ENCODE results near the gene RHOT2. TPM values are rescaled to one million over a fixed set of nuclear protein-coding genes. Genes with fewer than 3 reads are reported as not detected.

The RHOT2 gene
- total RNA-seq, 1 donor from 2014 or later = 25.4 TPM

DNA sequence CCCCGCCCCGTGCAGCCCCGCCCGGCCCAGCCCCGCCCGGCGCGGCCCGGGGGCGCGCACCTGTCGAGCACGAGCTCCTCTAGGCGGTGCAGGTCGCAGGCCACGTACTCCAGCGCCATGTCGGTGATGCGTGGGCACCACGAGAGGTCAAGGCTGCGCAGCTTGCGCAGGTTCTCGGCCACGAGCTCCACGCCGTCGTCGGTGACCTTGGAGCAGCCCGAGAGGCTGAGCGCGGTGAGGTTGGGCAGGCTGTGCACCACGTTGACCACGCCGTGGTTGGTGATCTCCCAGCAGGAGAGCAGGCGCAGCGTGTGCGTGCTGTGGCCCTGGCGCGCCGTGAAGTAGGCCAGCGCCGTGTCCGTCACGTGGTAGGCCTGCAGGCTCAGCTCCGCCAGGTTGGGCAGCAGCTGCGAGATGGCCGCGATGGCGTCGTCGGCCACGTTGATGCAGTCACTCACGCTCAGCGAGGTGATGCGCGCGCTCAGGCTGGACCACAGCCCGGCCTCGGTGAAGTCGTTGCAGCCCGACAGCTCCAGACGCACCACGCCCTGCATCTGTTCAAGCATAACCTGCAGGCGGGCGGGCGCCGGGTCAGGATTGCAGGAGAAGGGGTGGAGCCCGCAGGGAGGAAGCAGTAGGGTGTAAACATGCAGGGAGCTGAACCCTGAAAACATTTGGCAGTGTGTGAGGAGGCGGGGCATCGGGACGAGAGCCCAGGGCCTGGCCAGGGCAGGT, 27.6 kb downstream of the RHOT2 start:
- peak in 1 of 2 donors; percentile 20 for DNase-seq (ENCODE audit: low read depth in 2 of 2)

DNA sequence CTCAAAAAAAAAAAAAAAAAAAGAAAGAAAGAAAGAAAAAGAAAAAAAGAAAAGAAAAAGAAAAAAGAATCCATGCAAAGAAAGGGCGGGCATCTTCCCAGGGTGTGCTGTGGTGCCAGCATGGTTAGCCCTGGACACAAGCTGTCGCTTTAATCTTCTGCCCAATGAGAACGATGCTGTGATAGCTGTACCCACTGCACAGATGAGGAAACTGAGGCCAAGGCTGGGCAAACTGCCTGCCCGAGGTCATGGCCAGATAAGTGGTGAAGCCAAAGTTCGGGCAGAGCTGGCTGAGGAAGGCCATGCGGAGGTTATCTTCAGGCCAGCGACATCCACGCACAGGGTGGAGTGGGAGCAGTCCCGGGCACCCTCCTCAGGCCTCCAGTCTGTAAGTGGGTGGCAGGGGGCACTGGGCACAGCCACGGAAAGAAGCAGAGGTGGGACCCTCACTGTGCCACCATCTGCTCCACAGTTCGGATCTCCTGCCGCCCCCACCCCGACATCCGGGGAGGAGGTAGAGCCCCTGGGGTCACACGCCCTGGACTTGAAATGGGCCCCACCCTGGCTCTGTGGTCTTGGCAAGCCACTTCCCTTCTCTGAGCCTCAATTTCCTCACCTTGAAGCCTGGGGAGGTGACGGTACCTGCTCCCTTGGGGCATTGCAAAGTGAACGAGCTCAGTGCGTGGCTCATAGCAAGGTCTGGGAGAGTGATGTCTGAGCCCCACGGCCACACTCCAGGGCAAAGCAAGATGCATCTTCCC, 31.2 kb downstream of the RHOT2 start:
- no peak for DNase-seq (ENCODE audit: low read depth in 2 of 2)

DNA sequence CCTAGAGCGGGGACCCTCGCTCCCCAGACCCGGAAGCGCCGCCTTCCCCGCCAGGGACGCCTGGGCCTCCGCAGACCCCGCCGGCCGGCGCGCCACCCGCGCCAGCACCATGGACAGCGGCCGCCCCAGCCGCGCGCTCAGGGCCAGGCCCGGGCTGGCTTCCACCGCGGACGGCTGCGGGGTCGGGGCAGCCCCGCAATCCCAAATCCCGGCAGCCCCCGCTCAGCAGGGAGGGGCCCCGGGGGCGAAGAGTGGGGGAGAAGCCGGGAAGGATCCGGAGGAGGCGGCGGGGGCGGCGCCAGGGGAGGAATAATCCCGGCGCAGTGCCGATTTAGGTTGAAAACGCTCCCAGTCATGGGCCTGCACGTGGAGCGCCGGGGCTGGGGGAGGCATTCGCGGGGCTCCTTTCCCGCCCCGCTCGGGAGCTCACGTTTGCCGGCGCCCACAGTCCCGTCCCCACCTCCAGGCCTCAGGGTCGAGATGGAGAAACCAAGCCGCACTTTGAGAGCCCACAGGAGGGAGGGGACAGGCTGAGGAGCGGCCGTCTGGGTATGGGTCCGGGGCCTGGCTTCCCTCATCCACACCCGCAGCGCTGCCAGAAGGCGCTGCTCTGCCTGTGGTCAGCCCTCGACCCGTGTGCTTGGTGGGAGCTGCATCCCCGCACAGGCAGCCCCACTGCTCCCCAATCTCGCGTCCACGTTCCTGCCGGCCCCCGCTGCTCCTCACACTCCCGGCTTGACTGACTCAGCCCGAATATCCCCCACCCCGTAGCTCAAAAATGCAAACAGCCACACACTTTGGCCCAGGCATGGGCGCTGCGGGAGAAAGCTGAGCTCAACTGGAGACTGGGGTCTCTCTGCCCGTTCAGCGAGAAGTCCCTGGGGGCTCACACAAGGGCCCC, 33.0 kb downstream of the RHOT2 start:
- peak in 1 of 2 donors; percentile 40 for DNase-seq (ENCODE audit: low read depth in 2 of 2)

DNA sequence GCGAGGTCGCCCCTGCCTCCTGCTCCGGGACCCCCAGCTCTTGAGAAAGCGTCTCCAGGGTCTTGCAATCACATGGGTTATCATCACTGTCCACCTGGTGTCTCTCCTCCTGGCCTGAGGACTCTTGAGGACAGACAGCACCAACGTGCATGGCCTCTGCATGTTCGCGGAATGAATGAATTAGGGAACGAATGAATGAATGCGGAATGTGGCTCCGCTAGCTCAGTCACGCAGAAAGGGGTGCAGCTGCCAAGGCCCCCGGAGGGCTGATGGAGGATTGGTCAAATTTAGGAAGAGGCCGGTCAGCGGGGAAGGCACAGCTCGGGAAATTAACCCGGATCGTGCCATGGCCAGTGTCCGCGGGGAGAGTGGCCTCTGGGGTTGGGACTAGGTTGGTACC, 34.4 kb downstream of the RHOT2 start:
- DNase-seq (ENCODE audit: low read depth in 2 of 2) = no peak

DNA sequence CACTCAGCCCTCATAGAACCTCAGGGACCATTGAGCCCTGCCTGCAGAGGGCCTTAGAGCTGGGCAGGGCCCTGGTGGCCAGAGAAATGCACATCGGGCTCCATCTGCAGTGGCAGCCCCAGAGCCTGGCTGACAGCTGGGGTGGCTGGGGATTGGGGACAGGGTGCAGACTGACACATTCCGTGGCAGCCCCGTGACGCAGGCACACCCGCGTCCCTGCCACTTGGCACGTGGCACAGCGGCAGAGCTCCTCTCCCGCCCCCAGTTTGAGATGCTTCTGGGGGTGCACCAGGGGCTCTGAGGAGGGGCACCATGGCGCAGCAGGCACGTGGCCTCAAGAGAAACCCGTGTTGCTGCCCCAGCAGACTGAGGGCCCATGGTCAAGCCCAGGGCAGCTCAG, 35.5 kb downstream of the RHOT2 start:
- DNase-seq (ENCODE audit: low read depth in 2 of 2) = no peak

DNA sequence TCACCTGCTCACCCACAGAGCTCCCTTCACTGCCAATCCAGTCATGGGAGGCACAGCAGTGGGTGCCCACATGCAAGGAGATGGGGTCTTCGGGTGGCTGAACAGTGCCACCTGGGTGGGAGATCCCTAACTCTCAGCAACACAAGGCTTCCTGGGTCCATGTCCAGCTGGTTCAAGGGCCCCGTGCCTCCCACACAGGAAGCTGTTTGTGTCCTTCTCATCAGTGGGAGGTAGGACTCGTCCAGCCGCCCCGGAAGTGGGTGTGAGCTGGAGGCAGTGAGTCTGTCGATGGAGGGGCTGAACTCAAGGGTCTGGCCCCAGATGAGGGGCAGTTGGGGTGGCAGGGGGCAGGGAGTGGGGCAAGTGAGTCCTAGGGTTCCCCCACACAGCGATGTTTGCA, 36.1 kb downstream of the RHOT2 start:
- no peak for DNase-seq (ENCODE audit: low read depth in 2 of 2)

DNA sequence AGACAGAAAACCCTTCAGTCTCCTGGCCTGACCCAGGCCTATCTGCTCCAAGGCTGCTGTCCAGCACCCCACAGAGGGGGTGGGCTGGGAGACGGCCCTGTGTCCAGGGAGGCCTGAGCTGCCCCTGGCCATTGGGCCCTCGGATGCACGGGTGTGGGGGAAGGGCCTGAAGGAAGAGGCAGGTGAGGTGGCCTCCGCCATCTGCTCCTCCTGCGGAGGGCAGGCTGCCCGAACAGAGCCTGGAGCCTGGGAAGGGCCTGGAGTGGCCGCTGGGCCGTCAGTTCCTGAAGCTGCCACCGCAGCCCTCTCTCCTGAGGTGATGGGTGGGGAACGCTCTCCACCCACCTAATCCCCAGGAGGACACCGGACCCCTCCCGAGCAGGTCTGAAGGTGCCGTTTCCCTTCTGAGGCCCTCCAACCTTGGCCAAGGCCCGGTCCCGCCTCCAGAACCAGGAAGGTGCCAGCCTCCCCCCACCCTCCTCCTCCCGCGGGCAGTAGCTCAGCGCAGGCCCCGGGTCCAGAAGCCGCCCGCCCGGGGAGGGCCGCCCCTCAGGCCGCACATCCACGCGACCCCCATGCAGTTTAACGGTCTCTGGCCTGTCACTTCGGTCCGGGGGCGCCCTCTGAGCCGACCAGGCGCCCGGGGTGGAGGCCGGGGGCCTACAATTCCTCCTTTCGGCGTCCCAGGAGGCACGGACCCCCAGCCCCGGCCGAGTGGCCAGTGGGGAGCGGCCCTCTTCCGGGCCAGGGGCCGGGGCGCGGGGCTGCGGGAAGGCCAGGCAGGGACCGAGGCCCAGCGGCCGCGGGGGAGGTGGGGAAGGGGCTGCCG, 36.8 kb downstream of the RHOT2 start:
- DNase-seq (ENCODE audit: low read depth in 2 of 2) = no peak

DNA sequence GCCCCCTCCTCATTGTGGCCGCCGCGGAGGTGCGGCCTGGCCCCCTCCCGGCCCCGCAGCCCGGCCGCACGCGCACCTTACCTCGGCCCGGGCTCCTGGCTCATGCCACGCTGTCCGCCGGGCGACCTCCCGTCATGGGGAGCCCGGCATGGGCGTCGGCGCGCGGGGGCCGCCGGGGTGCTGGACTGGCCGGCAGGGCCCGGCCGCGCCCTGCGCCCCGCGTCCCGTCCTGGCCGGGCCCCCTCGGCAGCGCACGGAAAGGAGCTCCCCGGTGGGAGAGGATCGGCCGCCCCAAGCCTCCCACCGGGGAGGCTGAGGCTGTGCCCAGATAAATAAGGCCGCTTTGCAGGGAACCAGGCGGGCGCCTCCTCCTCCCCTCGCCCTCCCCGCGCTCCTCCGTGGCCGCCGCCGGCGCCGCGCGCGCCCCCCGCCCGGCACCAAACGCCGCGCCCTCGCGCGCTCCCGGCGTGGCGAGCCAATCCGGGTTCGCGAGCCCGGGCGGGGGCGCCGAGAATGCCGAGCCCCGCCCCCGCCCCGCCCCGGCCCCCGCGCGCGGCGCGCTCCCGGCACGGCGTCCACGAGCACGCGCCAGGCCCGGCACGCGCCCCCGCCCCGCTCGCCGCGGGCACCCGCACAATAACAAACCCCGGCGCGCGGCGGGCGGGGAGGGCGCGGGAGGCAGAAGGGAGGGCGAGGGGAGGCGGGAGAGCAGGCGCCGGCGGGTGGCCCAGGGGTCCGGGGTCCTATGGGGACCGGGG, 37.7 kb downstream of the RHOT2 start, which contains the start of gene FBXL16:
Gene FBXL16, minus strand, starts transcription at position 371 of the 758 bp plus-strand sequence. CDS start 8,396 bp downstream, outside the sequence.
- peak in 1 of 2 donors; percentile 16 for DNase-seq (ENCODE audit: low read depth in 2 of 2)

DNA sequence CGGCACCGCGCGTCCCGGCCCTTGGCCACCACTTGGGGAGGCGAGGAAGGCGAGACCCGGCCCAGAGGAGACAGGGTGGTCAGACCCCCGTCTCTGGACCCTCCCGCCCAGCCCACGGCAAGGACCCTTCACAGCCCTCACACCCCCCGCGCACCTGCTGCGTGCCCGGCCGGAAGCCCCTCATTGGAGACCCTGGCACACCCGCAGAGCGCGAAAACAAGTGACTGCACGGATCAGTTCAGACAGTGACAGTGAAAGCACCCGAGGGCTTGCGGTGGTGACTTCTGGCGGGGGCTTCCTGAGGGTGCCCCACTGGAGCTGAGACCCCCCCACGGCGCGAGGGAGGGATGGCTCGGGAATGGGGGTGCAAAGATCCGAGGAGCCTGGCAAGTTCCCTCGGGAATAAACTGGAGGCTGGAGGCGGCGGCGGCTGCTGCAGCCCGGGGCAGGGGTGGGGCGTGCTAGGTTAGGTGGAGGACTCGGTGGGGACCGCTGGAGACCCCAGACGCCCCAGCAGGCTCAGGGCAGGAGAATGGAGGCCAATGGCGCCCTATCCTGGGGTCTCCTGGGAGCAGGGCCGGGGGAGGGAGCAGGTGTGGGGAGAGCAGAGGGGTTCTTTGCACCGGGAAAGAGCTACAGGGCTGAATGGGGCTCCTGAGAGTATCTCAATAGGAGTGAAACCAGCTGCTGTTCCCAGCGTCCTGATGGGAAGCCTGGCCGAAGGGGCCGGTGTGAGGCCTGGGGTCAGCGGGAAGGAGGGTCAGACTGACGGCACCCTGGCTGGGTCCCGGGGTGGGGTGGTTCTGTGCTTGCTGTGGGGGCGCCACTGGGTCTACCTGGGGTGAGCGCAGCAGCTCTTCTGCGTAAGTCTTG, 38.5 kb downstream of the RHOT2 start:
- no peak for DNase-seq (ENCODE audit: low read depth in 2 of 2)

DNA sequence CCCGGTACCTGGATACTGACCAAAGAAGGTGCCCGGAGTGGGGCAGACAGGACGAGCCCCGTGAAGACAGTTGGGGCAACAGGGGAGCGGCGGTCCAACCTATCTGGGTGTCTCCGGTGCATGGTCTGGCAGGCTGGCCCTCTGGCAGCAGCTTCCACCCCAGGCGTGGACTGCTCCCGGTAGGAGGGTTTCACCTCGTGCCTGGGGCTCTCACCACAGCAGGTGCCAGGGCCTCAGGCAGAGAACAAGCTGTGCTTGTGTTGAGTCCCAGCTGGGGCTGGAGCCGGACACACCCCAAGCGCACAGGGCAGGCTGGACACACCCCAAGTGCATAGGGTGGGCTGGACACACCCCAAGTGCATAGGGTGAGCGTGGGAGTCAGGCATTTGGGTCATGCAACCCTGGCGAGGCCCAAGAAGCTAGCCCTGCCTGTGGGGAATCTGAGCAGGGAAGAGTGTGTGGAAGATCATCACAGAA, 39.2 kb downstream of the RHOT2 start:
- no peak for DNase-seq (ENCODE audit: low read depth in 2 of 2)

DNA sequence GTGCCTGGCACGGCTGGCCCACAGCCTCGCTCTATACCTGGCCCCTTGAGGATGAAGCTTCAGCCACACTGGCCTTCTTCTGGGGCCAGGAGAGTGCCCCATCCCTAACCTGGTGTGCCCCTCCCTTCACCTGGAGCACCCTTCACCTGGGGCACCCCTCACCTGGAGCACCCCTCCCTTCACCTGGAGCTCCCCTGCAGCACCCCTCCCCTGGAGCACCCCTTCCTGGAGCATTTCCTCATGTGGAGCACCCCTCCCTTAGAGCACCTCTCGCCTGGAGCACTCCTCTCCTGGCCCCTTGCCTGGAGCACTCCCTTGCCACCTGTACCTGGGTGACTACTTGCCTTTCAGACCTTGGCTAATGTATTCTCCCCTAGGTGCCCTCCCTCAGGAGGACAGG, 40.1 kb downstream of the RHOT2 start:
- no peak for DNase-seq (ENCODE audit: low read depth in 2 of 2)

DNA sequence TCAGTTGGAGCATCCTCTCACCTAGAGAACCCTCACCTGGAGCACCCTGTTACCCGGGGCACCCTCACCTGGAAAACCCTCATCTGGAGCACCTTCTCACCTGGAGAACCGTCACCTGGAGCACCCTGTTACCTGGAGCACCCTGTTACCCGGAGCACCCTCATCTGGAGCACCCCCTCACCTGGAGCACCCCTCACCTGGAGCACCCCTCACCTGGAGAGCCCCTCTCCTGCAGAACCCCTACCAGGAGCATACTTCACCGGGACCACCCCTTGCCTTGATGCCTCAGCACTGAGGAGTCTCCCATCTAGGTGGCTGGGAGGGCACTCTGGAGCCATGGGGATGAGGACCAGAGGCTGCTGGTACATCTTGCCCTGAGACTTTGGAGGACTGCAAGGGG, 41.0 kb downstream of the RHOT2 start:
- DNase-seq (ENCODE audit: low read depth in 2 of 2) = no peak

DNA sequence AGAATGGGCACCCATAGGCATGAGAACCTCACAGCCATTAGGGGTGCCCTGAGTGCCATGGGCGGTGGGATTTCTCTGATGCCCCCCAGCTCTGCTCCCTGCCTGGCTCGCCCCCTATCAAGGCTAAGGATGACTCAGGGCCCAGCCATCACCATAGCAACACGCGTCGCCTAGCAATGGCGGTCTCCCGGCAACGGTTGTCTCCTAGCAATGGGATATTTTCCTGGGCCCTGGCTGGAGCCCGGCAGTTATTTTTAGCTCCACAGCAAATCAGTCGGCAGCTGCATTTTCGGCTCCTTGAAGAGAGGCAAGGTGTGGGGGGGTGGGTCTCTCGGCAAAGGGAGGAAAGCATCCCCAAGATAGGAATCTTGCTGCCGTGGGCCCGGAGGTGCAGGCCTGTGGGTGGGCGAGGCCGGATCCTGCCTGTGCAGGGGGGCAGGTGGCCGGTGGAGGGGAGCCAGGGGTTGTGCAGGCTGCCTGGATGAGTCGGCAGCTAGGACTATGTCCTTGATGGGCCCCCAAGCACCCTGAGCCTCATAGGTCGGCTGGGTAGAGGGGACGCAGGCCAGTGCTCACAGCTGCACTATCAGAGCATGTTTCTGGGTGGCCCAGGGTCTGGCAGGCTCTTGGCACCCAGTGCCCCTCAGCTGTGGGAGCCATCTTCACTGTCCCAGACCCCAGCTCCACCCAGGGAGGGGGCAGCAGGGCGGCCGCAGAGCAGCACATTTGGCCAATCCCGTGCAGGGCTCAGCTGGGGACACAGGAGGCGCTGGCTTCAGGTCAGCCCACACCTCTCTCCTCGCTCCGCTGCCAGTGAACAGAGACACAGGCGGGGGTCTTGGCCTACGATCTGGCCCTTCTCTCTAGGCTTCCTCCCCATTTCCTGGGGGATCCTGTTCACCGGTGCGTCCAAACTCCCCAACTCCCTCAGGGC, 41.9 kb downstream of the RHOT2 start:
- peak; percentile 46 to 69 for DNase-seq (ENCODE audit: low read depth in 2 of 2)

DNA sequence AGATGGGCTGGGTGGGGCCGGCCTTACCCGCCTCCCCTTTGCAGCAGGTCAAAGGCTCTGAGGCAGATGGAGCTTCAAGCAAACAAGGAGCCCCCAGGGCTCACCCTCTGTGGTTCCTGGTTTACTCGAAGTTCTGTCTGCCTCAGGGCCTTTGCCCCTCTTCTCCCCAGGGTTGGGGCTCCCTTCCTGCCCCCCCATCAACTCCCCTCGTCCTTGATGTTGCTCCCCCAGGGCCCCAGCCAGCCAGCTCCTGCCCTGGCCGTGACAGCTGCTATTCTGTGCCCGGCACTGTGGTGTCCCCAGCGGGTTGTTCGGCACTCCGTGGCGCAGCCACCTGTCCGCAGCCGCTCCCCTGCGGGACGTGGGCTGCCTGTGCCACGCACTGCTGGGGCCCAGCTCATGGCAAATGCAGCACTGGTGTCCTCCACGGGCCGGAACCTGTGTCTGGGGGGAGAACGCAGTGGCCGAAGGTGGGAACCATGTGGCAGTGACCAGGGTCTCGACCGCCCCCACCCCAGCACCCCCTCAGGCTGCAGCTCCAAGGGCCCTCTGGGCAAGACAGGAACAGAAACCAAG, 42.7 kb downstream of the RHOT2 start:
- no peak for DNase-seq (ENCODE audit: low read depth in 2 of 2)

DNA sequence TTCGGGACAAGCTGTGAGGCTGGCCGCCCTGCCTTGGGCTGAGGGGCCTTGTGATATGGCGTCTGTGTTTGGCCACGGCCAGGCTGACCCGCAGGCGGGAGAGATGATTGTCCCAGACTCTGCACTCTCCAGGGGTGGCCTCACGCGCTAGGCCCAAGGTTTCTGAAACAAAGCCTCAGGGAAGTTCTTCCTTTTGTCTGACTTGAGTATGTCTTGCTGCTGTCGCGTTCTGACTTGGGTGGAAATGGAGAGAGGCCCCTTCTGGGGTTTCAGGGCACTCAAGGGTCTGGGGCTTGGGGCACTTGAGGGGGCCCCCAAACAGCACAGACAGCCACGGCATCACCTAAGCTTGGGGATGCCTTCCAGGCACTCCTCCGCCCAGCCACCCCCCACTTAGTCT, 43.2 kb downstream of the RHOT2 start:
- DNase-seq (ENCODE audit: low read depth in 2 of 2) = no peak

DNA sequence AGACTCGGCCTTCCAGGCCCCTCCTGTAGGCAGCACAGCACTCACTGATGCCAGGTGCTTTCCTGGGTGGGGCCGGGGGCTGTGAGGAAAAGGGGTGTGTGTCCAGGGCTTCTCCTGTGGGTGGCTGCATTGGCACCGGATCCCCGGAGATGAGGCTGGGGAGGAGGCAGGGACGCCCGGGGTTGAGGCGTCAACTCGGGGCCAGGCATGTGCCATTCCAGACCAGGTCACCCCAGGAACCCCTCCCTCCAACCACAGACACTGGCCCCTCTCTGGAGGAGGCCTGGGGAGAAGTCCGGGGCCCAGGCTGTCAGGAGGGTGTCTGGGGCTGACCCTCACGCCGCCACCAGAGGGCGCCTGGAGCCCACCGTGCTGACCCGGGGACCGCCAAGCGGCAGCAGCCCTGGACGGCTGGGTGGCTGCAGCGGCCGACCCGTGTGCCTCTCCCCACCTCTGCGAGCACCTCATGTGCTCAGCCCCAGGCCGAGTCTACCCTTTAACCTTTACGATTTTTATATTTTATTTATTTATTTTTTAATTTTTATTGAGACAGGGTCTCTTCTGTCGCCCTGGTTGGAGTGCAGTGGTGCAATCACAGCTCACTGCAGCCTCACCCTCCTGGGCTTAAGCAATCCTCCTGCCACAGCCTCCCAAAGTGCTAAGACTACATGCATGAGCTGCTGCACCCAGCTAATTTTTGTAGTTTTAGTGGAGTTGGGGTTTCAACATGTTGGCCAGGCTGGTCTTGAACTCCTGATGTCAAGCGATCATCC, 43.8 kb downstream of the RHOT2 start:
- peak; percentile 67 to 81 for DNase-seq (ENCODE audit: low read depth in 2 of 2)

DNA sequence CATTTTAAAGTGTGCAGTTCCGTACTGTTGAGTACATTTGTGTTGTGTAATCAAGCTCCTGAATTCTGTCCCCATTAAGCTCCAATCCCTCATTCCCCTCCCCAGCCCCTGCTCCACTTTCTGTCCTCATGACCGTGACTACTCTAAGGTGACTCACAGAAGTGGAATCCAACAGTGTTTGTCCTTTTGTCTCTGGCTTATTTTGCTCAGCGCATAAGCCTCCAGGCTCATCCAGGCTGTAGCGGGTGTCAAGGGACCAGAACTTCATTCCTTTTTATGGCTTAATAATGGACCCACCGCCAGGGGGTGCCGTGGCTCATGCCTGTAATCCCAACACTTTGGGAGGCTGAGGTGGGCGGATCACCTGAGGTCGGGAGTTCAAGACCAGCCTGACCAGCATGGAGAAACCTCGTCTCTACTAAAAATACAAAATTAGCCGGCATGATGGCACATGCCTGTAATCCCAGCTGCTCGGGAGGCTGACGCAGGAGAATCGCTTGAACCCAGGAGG, 44.9 kb downstream of the RHOT2 start:
- DNase-seq (ENCODE audit: low read depth in 2 of 2) = peak; percentile 66 to 67
